GM12801 (cell line): Measurements from ENCODE around the gene GRPEL1.

Experiments used
- CTCF ChIP-seq: IDR thresholded peaks from one replicate; pipeline ENCODE4 v1.5.1; 2011; ENCODE audit warnings: control low read depth; ENCODE audit not compliant: insufficient read length; ENCODE audit errors: extremely low read depth

GRPEL1 gene

GRCh38 chr4:7050481-7051143 is 17.3 kb downstream of the GRPEL1 start:
- no peak for TF ChIP-seq CTCF

GRCh38 chr4:7049739-7050138 is 18.1 kb downstream of the GRPEL1 start:
- no peak for TF ChIP-seq CTCF

GRCh38 chr4:7049295-7049694 is 18.6 kb downstream of the GRPEL1 start:
- TF ChIP-seq CTCF: no peak

GRCh38 chr4:7048642-7049041 is 19.2 kb downstream of the GRPEL1 start:
- no peak for TF ChIP-seq CTCF

- TF ChIP-seq CTCF: no peak
These were observed 20.9 kb downstream of the GRPEL1 start for GRCh38 chr4:7046971-7047370.

- TF ChIP-seq CTCF: no peak
These were observed 21.6 kb downstream of the GRPEL1 start for GRCh38 chr4:7045961-7046921.

- no peak for TF ChIP-seq CTCF
These were observed 22.3 kb downstream of the GRPEL1 start for GRCh38 chr4:7045553-7045952.
